Thyroid gland (tissue), 4 donors: Measurements from ENCODE around the gene EIF4G1.

Experiments
- CTCF ChIP-seq, 6 experiments: fragments of 200-600 bp in 3 of 6; fragments of 450-650 bp in 3 of 6; sonication (generic) in 3 of 6; IDR thresholded peaks; one replicate each; pipeline ENCODE4 v1.5.1; 2016 to 2019; ENCODE audit warnings: antibody characterized with exemption in 6 of 6, mild to moderate bottlenecking in 2 of 6, inconsistent platforms in 1 of 6, moderate library complexity in 1 of 6
- POLR2A ChIP-seq, 2 donors: fragments of 450-650 bp; IDR thresholded peaks; one replicate each; pipeline ENCODE4 v1.6.1; 2017; ENCODE audit warnings: antibody characterized with exemption in 2 of 2, mild to moderate bottlenecking in 2 of 2, moderate library complexity in 1 of 2

GRCh38 chr3:184291044-184291737, 23.2 kb upstream of the EIF4G1 start:
- no peak for TF ChIP-seq CTCF (IDR thresholded peaks at IDR 0.05)
- TF ChIP-seq POLR2A (IDR thresholded peaks at IDR 0.05): no peak
